HL-60/S4 (cell line): ENCODE measurements around the gene PEF1.

Experiments
- in situ Hi-C: fragments of 300-500 bp; cut with MboI; formaldehyde crosslinking; loops from 2 replicates; pipeline ENCODE4 v1.14.3; 2022; ENCODE audit warnings: low sequenced_read_pairs

PEF1 gene

DNA sequence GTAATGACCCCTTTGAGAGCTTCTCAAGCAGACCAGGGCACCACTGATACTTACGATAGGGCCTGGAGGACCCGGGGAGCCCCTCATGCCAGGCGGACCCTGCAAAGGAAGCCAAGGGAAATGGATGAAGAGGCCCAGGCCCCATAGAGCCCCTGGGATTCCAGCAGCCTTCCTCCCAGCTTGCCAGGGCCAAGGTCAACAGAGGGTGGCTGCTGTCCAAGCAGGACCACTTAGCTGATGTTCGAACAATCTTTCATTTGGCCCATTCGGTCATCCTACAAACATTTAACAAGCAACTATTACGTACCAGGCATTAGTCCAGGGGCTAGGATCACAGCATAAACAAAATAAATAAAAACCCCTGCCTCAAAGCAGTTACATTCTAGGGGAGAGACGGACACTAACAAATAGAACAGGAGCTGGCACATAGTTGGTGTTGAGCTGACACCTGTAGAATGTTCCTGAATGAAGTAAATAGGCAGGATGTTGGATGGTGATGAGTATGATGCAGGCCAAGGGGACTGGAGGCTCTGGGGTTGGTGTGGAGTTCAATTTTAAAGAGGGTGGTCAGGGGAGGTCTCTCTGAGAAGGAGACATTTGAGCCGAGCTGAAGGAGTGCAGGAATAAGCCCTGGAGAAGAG lies 27.0 kb upstream of the PEF1 start:
- in situ Hi-C loops = no loop called here

DNA sequence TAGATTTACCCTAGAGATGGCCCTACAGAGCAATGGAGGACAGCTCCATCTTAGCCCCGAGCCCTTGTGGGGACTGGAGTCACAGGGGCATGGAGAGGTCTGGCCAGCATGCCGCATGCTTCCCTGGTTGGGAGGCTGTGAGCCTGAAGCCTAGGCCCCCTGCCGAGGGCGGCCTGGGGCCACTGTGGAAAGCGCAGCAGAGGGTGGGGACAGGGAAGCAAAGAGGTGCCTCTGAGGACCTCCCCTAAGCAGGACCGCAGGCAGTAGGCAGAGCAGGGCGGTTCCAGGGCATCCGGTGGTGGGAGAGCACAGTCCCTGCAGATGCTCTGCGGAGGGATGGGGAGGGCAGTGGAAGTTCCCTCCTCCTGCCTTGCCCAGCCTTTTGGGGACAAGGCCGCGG lies 26.5 kb upstream of the PEF1 start:
- in situ Hi-C loops = no loop called here

DNA sequence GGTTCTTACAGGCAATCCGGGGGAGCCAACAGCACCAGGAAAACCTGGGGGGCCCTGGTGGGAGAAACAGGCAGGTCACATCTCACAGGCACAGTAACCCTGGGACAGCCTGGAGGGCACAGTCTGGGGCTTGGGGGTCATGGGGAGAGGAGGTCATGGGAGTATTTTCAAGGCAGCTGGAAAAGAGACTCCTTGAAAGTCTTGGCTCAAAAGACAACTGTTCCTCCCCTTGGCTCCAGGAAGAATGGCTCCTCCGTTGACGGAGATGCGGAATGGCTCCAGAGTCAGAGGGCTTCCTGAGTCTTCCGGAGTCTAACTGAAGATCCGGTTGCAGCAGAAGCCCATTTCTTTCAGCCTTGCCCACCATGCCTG lies 25.9 kb upstream of the PEF1 start:
- in situ Hi-C loops = no loop called here

GRCh38 chr1:31669786-31670592 lies 25.3 kb upstream of the PEF1 start:
- in situ Hi-C loops = no loop called here

- in situ Hi-C loops = no loop called here
Observed at GRCh38 chr1:31669433-31669785, 24.7 kb upstream of the PEF1 start.

DNA sequence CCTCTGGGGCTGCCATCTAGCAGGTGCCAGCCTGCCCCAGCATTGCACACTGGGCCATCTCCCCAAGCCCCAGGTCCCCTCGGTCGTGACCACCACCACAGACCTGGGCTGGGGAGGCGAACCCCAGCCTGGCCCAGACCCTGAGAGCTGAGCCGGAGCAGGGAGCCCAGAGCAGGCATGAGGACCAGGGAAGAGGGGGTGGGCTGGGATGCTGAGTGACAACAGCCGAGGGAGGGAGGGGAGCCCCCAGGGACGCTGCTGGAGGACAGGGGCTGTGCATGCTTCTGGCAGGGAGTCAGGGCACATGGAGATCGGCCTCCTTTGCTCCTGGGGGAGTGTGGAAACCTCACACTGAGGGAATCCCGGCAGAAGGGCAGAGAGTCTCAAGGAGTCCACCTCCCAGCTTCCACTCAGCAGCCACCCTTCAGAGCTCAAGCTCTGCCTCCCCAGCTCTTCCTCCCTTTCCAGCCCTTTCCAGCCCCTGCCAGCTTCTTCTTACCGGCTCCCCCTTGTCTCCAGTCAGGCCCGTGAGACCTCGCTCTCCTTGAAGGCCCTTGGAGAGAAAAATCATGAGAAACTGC lies 23.7 kb upstream of the PEF1 start:
- in situ Hi-C loops = no loop called here

- in situ Hi-C loops = no loop called here
Observed at GRCh38 chr1:31667065-31667785, 22.5 kb upstream of the PEF1 start.

DNA sequence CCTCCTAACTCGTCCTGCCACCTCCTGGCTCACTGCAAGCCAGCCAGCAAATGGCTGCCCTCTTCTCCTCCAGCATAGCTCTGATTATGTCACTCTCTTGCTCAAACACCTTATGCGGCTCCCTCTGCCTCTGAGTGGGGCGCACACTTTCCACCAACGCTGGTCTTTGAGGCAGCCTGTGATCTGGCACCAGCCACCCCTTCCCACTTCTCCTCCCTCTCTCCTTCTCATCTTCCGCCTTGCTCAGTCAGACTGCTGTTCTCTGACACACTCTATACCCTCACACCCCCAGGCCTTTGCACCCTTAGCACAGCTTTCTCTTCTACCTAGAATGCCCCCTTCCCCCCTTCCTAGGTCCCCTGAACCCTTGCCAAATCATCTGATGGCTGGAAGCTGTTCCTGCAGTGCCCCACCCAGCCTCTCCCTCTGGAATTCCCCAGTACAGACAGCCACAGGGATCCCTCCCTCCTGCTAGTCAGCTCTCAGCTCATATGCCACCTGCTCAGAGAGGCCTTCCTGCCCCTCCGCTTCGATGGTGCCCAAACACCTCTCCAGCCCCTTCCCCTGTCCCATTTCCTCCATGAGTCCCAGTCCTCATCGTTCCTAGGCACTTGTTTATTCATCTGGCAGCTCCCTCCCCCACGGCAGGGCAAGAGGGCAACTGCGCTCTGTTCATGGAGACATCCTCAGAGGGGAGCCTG lies 21.7 kb upstream of the PEF1 start:
- in situ Hi-C loops = no loop called here

DNA sequence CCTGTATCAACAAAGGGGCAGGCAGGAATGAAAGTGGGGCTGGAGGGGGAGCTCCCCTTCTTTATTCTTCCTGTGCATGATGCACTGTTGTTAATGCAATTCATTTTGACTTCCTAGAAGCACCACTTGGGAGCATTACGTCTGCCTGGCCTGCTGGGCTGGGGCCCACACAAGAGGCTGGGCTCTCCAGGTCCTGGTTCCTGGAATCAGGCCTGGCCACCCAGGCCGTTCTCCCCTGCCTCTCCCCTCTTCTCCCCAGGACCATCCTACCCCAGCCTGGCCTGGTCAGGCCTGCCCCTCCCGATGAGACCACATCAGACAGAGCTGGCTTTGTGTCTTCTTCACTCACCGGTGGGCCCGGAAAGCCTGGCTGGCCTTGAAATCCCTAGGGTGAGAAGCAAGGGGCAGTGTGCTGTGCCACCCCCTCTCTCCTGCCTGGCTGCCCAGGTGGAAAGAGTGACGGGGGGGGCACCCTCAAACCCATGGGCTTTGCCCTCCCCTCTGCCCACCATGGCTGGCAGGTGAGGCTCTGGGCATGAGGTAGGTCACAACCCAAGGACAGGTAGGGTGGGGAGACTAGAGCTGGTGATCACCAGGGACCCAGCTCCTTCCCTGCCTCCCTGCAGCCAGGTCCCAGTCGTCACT lies 20.7 kb upstream of the PEF1 start:
- in situ Hi-C loops = no loop called here

GRCh38 chr1:31664528-31664927 lies 19.9 kb upstream of the PEF1 start:
- in situ Hi-C loops = no loop called here

GRCh38 chr1:31663622-31664452 lies 19.2 kb upstream of the PEF1 start:
- in situ Hi-C loops = no loop called here

GRCh38 chr1:31662463-31662862 lies 17.8 kb upstream of the PEF1 start:
- in situ Hi-C loops = no loop called here

- in situ Hi-C loops = no loop called here
Observed at GRCh38 chr1:31661856-31662255, 17.2 kb upstream of the PEF1 start.

- in situ Hi-C loops = no loop called here
Observed at GRCh38 chr1:31660871-31661455, 16.3 kb upstream of the PEF1 start.

- in situ Hi-C loops = no loop called here
Observed at GRCh38 chr1:31659889-31660288, 15.2 kb upstream of the PEF1 start.

- in situ Hi-C loops = no loop called here
Observed at GRCh38 chr1:31658721-31659120, 14.0 kb upstream of the PEF1 start.

GRCh38 chr1:31657972-31658510 lies 13.4 kb upstream of the PEF1 start:
- in situ Hi-C loops = no loop called here

- in situ Hi-C loops = no loop called here
Observed at GRCh38 chr1:31657020-31657804, 12.5 kb upstream of the PEF1 start.
